OCI-LY1 (cell line): ENCODE results near the gene ROR1.

ENCODE experiments used
- EZH2 ChIP-seq: fragments of 200-600 bp; sonication (generic), shearing (Covaris generic); IDR thresholded peaks from 2 replicates; pipeline ENCODE4 v1.8.0; 2017; ENCODE audit warnings: borderline replicate concordance, mixed run types, mild to moderate bottlenecking, antibody characterized with exemption, low read length, moderate library complexity, mixed read lengths
- TF ChIP-seq, protein P1 (sequence below): fragments of 200-600 bp; sonication (generic), shearing (Covaris generic); IDR thresholded peaks from 2 replicates; pipeline ENCODE4 v1.5.1; 2017; ENCODE audit warnings: mild to moderate bottlenecking, antibody characterized with exemption, low read length, moderate library complexity, mixed read lengths

DNA sequence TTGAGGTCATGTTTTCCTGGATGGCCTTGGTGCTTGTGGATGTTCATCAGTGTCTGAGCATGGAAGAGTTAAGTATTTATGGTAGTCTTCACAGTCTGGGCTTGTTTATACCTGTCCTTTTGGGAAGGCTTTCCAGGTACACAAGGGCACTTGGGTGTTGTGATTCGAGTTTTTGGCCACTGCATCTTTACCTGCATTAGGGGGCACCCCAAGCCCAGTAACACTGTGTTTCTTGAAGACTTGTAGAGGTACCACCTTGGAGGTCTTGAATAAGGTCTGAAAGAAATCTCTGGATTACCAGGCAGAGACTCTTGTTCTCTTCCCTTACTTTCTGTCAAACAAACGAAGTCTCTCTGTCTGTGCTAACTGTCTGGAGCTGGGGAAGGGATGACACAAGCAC, 34.4 kb upstream of the ROR1 start:
- TF ChIP-seq, protein P1, sequence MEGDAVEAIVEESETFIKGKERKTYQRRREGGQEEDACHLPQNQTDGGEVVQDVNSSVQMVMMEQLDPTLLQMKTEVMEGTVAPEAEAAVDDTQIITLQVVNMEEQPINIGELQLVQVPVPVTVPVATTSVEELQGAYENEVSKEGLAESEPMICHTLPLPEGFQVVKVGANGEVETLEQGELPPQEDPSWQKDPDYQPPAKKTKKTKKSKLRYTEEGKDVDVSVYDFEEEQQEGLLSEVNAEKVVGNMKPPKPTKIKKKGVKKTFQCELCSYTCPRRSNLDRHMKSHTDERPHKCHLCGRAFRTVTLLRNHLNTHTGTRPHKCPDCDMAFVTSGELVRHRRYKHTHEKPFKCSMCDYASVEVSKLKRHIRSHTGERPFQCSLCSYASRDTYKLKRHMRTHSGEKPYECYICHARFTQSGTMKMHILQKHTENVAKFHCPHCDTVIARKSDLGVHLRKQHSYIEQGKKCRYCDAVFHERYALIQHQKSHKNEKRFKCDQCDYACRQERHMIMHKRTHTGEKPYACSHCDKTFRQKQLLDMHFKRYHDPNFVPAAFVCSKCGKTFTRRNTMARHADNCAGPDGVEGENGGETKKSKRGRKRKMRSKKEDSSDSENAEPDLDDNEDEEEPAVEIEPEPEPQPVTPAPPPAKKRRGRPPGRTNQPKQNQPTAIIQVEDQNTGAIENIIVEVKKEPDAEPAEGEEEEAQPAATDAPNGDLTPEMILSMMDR: no peak
- no peak for TF ChIP-seq EZH2
